Measurements from ENCODE around the gene MMP14. TPM values are rescaled to one million over a fixed set of nuclear protein-coding genes. Genes with fewer than 3 reads are reported as not detected.

The MMP14 gene
- total RNA-seq, 4 donors from 2014 or later: 66.6 to 233 (median 172) TPM

- DNase-seq: no peak
- Histone ChIP-seq H3K4me3 (no peak overlapping the region), H3K36me3 (no peaks in the 10 kb centered on the region), H3K9me3 (no peaks in the 10 kb centered on the region), H3K27ac (peak overlapping the region; percentile 96 to 100), H3K27me3 (no peaks in the 10 kb centered on the region), H3K4me1 (peaks cover 28 to 68% of the 10 kb centered on the region in 2 donors)
- TF ChIP-seq CTCF (IDR thresholded peaks at IDR 0.05) (no peak), POLR2A (IDR thresholded peaks at IDR 0.05) (no peak)
- intact Hi-C loops (cut with DNase I; ENCODE audit: low total_unique reads): no loop called here
These were observed 9.6 kb downstream of the MMP14 start for GRCh38 chr14:22845821-22846625.

GRCh38 chr14:22846811-22847307 lies 10.5 kb downstream of the MMP14 start:
- Histone ChIP-seq H3K4me3 (no peak overlapping the region), H3K9me3 (no peaks in the 10 kb centered on the region), H3K4me1 (peaks cover 36 to 70% of the 10 kb centered on the region in 2 donors), H3K27ac (peak overlapping the region; percentile 96 to 100), H3K36me3 (no peaks in the 10 kb centered on the region), H3K27me3 (no peaks in the 10 kb centered on the region)
- intact Hi-C loops (cut with DNase I; ENCODE audit: low total_unique reads): no loop called here
- no peak for TF ChIP-seq POLR2A (IDR thresholded peaks at IDR 0.05)
- TF ChIP-seq CTCF (IDR thresholded peaks at IDR 0.05): no peak
- DNase-seq: no peak

GRCh38 chr14:22847661-22848341 lies 11.4 kb downstream of the MMP14 start:
- H3K27ac ChIP-seq: peak overlapping the region; percentile 96 to 100
- peak overlapping the region in 1 of 2 donors; percentile 2 for H3K4me3 ChIP-seq
- no peaks in the 10 kb centered on the region for H3K36me3 ChIP-seq
- TF ChIP-seq POLR2A (IDR thresholded peaks at IDR 0.05) (no peak), CTCF (IDR thresholded peaks at IDR 0.05) (no peak)
- intact Hi-C loops (cut with DNase I; ENCODE audit: low total_unique reads): no loop called here
- H3K4me1 ChIP-seq: peaks cover 38 to 69% of the 10 kb centered on the region in 2 donors
- H3K9me3 ChIP-seq: no peaks in the 10 kb centered on the region
- peak in 1 of 2 donors; percentile 42 for DNase-seq
- no peaks in the 10 kb centered on the region for H3K27me3 ChIP-seq

- peak; percentile 91 to 93 for DNase-seq
- H3K4me1 ChIP-seq: peaks cover 39 to 69% of the 10 kb centered on the region in 2 donors
- TF ChIP-seq CTCF (IDR thresholded peaks at IDR 0.05) (no peak), POLR2A (IDR thresholded peaks at IDR 0.05) (no peak)
- H3K4me3 ChIP-seq: peak overlapping the region; percentile 3 to 14
- no peaks in the 10 kb centered on the region for H3K9me3 ChIP-seq
- H3K27me3 ChIP-seq: no peaks in the 10 kb centered on the region
- H3K36me3 ChIP-seq: no peaks in the 10 kb centered on the region
- peak overlapping the region; percentile 96 to 100 for H3K27ac ChIP-seq
- intact Hi-C loops (cut with DNase I; ENCODE audit: low total_unique reads): no loop called here
These were observed 12.2 kb downstream of the MMP14 start for GRCh38 chr14:22848351-22849164.
